Measurements from ENCODE around the gene SP100. TPM values are rescaled to one million over a fixed set of nuclear protein-coding genes. Genes with fewer than 3 reads are reported as not detected.

SP100 gene
- total RNA-seq, 1 experiment from 2014 or later: 110 TPM

GRCh38 chr2:230569298-230569697 lies 153.3 kb downstream of the SP100 start:
- DNase-seq: no peak

DNA sequence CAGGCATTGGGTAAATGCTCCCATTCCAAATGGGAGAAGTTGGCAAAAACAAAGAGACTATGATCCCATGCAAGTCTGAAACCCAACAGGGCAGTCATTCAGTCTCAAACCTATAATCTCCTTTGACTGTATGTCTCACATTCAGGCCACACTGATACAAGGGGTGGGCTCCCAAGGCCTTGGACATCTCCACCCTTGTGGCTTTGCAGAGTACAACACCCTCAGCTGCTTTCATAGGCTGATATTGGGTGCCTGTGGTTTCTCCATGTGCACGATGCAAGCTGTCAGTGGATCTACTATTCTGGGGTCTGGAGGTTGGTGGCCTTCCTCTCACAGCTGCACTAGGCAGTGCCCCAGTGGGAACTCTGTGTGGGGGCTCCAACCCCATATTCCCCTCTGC lies 155.0 kb downstream of the SP100 start:
- BruUV-seq (replicated peaks): no TSS peak
- H3K27me3 Mint-ChIP-seq (ENCODE audit: unreplicated experiment): peaks cover 32% of the 10 kb centered on the region
- H3K4me1 Mint-ChIP-seq (ENCODE audit: low read depth, unreplicated experiment): peaks cover 9% of the 10 kb centered on the region
- CTCF ChIA-PET: no interaction called here
- H3K9me3 Mint-ChIP-seq (ENCODE audit: low read depth, unreplicated experiment): peaks cover 17% of the 10 kb centered on the region
- TF ChIP-seq, protein P1, sequence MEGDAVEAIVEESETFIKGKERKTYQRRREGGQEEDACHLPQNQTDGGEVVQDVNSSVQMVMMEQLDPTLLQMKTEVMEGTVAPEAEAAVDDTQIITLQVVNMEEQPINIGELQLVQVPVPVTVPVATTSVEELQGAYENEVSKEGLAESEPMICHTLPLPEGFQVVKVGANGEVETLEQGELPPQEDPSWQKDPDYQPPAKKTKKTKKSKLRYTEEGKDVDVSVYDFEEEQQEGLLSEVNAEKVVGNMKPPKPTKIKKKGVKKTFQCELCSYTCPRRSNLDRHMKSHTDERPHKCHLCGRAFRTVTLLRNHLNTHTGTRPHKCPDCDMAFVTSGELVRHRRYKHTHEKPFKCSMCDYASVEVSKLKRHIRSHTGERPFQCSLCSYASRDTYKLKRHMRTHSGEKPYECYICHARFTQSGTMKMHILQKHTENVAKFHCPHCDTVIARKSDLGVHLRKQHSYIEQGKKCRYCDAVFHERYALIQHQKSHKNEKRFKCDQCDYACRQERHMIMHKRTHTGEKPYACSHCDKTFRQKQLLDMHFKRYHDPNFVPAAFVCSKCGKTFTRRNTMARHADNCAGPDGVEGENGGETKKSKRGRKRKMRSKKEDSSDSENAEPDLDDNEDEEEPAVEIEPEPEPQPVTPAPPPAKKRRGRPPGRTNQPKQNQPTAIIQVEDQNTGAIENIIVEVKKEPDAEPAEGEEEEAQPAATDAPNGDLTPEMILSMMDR (IDR thresholded peaks at IDR 0.05; ENCODE audit: unreplicated experiment): no peak
- no peak overlapping the region for H3K4me3 Mint-ChIP-seq (ENCODE audit: low read depth, unreplicated experiment)
- intact Hi-C loops (cut with micrococcal nuclease; ENCODE audit: unreplicated experiment): no loop called here
- no peak for DNase-seq
- no peak overlapping the region for H3K27ac Mint-ChIP-seq (ENCODE audit: unreplicated experiment)
- H3K36me3 Mint-ChIP-seq (ENCODE audit: insufficient read depth, unreplicated experiment): no peaks in the 10 kb centered on the region

More at GRCh38 chr2:230569298-230569697, 153.3 kb downstream of the SP100 start:
- intact Hi-C loops (cut with micrococcal nuclease; ENCODE audit: unreplicated experiment): no loop called here
- H3K9me3 Mint-ChIP-seq (ENCODE audit: low read depth, unreplicated experiment): peaks cover 16% of the 10 kb centered on the region
- H3K4me3 Mint-ChIP-seq (ENCODE audit: low read depth, unreplicated experiment): no peak overlapping the region
- BruUV-seq (replicated peaks): no TSS peak
- peaks cover 15% of the 10 kb centered on the region for H3K27me3 Mint-ChIP-seq (ENCODE audit: unreplicated experiment)
- H3K36me3 Mint-ChIP-seq (ENCODE audit: insufficient read depth, unreplicated experiment): no peaks in the 10 kb centered on the region
- CTCF ChIA-PET: interaction anchor here (0.6 kb wide), 1 partner anchor 15 kb away, joined by 4 read pairs; no protein-coding TSS in a partner anchor
- TF ChIP-seq, protein P1 (IDR thresholded peaks at IDR 0.05; ENCODE audit: unreplicated experiment): no peak
- H3K4me1 Mint-ChIP-seq (ENCODE audit: low read depth, unreplicated experiment): no peaks in the 10 kb centered on the region
- H3K27ac Mint-ChIP-seq (ENCODE audit: unreplicated experiment): no peak overlapping the region

DNA sequence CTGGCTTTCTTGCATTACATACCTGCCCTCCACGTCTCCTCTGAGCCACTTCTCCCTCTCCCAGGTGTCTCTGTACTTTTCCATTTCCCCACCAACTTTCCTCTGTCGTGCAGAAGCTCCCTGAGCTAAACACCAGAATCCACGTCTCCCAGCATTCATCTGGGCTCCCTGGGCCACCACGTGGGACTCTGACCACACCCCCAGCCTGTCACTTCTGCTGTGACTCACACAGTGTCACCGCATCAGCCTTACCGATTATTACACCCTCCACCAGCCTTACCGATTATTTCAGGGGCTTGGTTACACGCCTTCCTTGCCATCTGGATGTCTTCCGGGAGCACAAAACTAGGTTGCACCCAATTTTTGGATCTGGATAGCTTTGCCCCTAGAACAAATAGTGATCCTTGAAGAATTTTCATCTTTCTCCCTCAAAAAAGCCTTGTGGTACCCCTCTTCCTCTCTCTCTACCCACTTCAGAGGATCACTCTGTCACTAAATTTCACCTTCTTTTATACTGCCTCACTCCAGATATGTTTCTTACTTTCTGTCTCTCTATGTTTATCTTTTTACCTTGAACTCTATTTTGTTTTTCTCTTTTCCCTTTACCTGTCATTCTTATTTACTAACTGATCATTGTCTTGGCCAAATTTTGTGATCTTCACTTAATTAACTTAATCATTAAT lies 159.8 kb downstream of the SP100 start:
- CTCF ChIA-PET: no interaction called here
- peaks cover 15% of the 10 kb centered on the region for H3K9me3 Mint-ChIP-seq (ENCODE audit: low read depth, unreplicated experiment)
- TF ChIP-seq, protein P1 (IDR thresholded peaks at IDR 0.05; ENCODE audit: unreplicated experiment): no peak
- BruUV-seq (replicated peaks): no TSS peak
- DNase-seq: peak; percentile 43
- no peaks in the 10 kb centered on the region for H3K36me3 Mint-ChIP-seq (ENCODE audit: insufficient read depth, unreplicated experiment)
- H3K4me1 Mint-ChIP-seq (ENCODE audit: low read depth, unreplicated experiment): peaks cover 14% of the 10 kb centered on the region
- peaks cover 39% of the 10 kb centered on the region for H3K27me3 Mint-ChIP-seq (ENCODE audit: unreplicated experiment)
- H3K4me3 Mint-ChIP-seq (ENCODE audit: low read depth, unreplicated experiment): peak overlapping the region; percentile 15
- intact Hi-C loops (cut with micrococcal nuclease; ENCODE audit: unreplicated experiment): no loop called here
- H3K27ac Mint-ChIP-seq (ENCODE audit: unreplicated experiment): peak overlapping the region; percentile 5

DNA sequence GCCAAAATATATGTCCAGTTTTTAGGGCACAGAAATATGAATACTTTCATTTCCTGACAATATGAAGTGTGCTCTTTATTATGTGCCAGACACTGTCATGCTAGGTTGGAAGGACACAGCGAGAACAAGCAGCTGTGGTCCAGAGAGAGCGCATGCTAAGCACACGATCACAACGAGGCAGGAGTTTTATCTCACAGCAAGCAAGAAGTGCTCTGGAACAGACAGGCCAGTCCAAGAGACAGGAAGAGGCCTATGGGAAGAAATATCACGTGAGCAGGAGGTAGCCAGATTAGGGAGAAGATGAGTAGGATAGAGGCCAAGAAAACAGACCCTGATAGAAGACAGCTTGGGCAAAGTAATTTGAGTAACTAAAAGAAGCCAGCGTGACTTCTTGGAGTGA lies 161.1 kb downstream of the SP100 start:
- BruUV-seq (replicated peaks): no TSS peak
- no peak for DNase-seq
- Mint-ChIP-seq H3K27ac (ENCODE audit: unreplicated experiment) (no peak overlapping the region), H3K9me3 (ENCODE audit: low read depth, unreplicated experiment) (peaks cover 12% of the 10 kb centered on the region), H3K4me3 (ENCODE audit: low read depth, unreplicated experiment) (no peak overlapping the region), H3K27me3 (ENCODE audit: unreplicated experiment) (peaks cover 39% of the 10 kb centered on the region), H3K36me3 (ENCODE audit: insufficient read depth, unreplicated experiment) (no peaks in the 10 kb centered on the region), H3K4me1 (ENCODE audit: low read depth, unreplicated experiment) (peaks cover 14% of the 10 kb centered on the region)
- TF ChIP-seq, protein P1 (IDR thresholded peaks at IDR 0.05; ENCODE audit: unreplicated experiment): no peak
- CTCF ChIA-PET: no interaction called here
- intact Hi-C loops (cut with micrococcal nuclease; ENCODE audit: unreplicated experiment): no loop called here

All from Calu3 (cell line).